Uterus (tissue), 4 donors: Measurements from ENCODE around the gene SLC6A18. TPM values are rescaled to one million over a fixed set of nuclear protein-coding genes. Genes with fewer than 3 reads are reported as not detected.

Experiments used
- DNase-seq, 2 donors: peaks; one replicate each; pipeline ENCODE4 v3.0.0-alpha.2; 2019 to 2020
- H3K27ac ChIP-seq, 2 donors: fragments of 200-600 bp; sonication (generic); 1 replicate in 1 of 2; 2 replicates in 1 of 2; pipeline ENCODE4 v1.5.1; 2016 to 2018
- H3K27me3 ChIP-seq, 2 donors: fragments of 200-600 bp; sonication (generic); one replicate each; pipeline ENCODE4 v1.5.1; 2018 to 2019; ENCODE audit warnings: control low read depth in 1 of 2
- H3K36me3 ChIP-seq, 2 donors: fragments of 200-600 bp; sonication (generic); one replicate each; pipeline ENCODE4 v1.5.1; 2019; ENCODE audit warnings: control low read depth in 1 of 2
- H3K4me1 ChIP-seq, 2 donors: fragments of 200-600 bp; sonication (generic); one replicate each; pipeline ENCODE4 v1.5.1; 2018 to 2019; ENCODE audit warnings: control low read depth in 1 of 2
- H3K4me3 ChIP-seq, 2 donors: fragments of 200-600 bp; sonication (generic); 1 replicate in 1 of 2; 2 replicates in 1 of 2; pipeline ENCODE4 v1.5.1; 2018 to 2019; ENCODE audit warnings: mild to moderate bottlenecking in 1 of 2
- H3K9me3 ChIP-seq, 2 donors: fragments of 200-600 bp; sonication (generic); one replicate each; pipeline ENCODE4 v1.5.1; 2019; ENCODE audit warnings: control low read depth in 1 of 2
- CTCF ChIP-seq, 4 experiments: fragments of 200-600 bp in 2 of 4; fragments of 450-650 bp in 2 of 4; sonication (generic) in 2 of 4; IDR thresholded peaks; one replicate each; pipeline ENCODE4 v1.5.1; 2016 to 2019; ENCODE audit warnings: antibody characterized with exemption in 4 of 4, mild to moderate bottlenecking in 2 of 4, moderate library complexity in 1 of 4
- POLR2A ChIP-seq, 2 donors: fragments of 450-650 bp; IDR thresholded peaks; one replicate each; pipeline ENCODE4 v1.6.1; 2016; ENCODE audit warnings: antibody characterized with exemption in 2 of 2, mild to moderate bottlenecking in 1 of 2, moderate library complexity in 1 of 2
- intact Hi-C: fragments of 100-400 bp; cut with DNase I; formaldehyde crosslinking; loops from one replicate; pipeline ENCODE4 v1.15.1; 2023; ENCODE audit warnings: low total_unique reads
- total RNA-seq, 4 donors: library from RNA; depleted of rRNA in 3 of 4; stranded (reverse); fragments of >200 nt in 3 of 4; gene quantifications; one replicate each; pipeline versions ENCODE4 v1.1.0 to v1.2.4, GENCODE V29; 2014 to 2023
- donor health status: DM: yes; HTN: yes; CAD: no.

The SLC6A18 gene
- total RNA-seq, 4 donors from 2014 or later: not detected

GRCh38 chr5:1204693-1205242 is 20.4 kb upstream of the SLC6A18 start:
- Histone ChIP-seq H3K9me3 (no peaks in the 10 kb centered on the region), H3K36me3 (no peaks in the 10 kb centered on the region), H3K4me3 (no peak overlapping the region), H3K27ac (no peak overlapping the region), H3K27me3 (no peaks in the 10 kb centered on the region), H3K4me1 (no peaks in the 10 kb centered on the region)
- TF ChIP-seq CTCF (IDR thresholded peaks at IDR 0.05): peak in 1 of 4 experiments; percentile 4
- no peak for TF ChIP-seq POLR2A (IDR thresholded peaks at IDR 0.05)
- no peak for DNase-seq
- intact Hi-C loops: no loop called here

DNA sequence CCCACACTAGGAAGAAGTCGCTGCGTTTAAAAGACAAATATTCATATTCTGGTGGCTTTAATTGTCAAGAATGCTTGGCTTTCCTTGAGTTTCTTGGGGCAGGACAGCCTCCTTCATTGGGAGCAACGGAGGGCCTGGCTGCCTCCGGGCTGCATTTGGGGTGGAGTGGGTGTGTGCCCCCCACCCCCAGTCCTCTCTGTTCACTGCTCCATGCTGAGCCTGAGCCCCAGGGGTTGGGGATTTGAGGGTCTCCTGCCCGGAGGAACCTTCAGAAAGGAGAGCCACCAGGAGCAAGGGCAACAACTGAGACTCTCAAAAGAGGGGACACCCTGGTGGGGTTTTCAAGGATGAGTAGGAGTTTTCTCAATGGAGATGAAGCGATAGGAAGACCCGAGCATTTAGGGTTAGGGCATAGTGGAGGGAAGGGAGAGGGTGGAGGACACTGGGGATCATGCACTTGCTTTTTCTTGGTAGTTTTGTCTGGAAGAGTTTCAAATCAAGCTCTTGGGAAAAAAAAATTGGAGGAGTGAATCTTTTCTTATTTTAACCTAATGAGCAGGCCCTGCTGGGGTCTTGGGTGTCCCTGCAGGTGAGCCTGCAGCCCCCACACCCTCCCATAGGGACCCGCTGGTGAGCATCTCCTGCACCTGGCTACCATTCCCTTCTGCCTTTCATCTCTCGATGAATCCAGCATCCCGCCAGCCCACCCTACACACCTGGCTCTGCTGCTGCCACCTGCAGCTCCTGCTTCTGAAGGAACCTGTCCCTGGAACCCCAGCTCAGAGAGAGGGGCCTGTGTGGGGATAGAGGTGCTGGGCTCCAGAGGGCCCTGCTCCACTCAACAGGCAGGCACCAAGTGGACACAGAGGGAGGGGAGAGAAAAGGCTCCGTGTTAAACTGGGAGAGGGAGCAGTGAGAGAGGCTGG is 19.7 kb upstream of the SLC6A18 start:
- no peak for DNase-seq
- TF ChIP-seq POLR2A (IDR thresholded peaks at IDR 0.05) (no peak), CTCF (IDR thresholded peaks at IDR 0.05) (no peak)
- H3K4me3 ChIP-seq: no peak overlapping the region
- no peak overlapping the region for H3K27ac ChIP-seq
- H3K27me3 ChIP-seq: no peaks in the 10 kb centered on the region
- intact Hi-C loops: no loop called here
- H3K4me1 ChIP-seq: no peaks in the 10 kb centered on the region
- H3K9me3 ChIP-seq: no peaks in the 10 kb centered on the region
- H3K36me3 ChIP-seq: no peaks in the 10 kb centered on the region

DNA sequence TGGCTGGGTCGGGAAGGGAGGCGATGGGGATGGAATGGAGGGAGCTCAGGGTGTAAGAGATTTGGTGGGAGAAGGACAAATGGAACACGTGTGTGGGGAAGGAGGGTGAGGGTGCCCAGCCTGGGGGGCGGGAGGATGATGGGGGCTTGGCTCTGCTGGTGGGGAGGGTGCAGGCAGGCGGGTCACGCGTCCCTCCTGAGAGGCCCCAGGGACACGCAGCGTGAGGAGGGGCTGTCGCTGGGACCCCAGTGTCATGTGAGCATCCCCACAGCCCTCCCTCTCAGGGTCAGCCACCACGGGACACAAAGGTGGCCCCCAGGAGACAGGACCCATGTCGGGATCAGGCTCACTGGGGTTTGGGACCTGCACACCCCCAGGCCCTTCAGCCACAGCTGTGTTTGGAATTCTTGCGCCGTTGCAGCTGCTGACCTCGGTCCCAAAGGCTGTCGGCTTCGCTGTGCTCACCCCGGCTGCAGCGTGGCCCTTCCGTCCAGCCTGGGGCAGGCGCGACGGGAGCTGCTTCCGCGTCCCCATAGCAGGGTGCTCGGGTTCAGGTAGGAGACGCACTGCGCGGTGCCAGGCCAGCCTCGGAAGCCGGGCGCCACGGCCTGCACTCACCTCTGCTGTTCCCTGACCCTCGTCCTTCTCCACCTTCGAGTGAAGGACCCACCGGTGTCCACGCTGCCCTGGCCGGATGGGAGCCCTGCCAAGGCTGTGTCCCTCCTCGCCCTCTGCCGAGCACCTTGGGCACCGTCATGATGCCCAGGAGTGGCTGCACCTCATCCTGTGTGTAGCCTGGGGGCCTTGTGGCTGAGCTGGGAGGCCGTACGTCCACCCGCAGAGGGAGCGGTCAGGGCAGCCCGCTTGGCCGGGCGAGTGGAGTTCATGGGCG is 18.4 kb upstream of the SLC6A18 start:
- DNase-seq: no peak
- no peak overlapping the region for H3K4me3 ChIP-seq
- intact Hi-C loops: no loop called here
- H3K27ac ChIP-seq: no peak overlapping the region
- H3K27me3 ChIP-seq: no peaks in the 10 kb centered on the region
- no peaks in the 10 kb centered on the region for H3K9me3 ChIP-seq
- no peaks in the 10 kb centered on the region for H3K36me3 ChIP-seq
- no peak for TF ChIP-seq POLR2A (IDR thresholded peaks at IDR 0.05)
- TF ChIP-seq CTCF (IDR thresholded peaks at IDR 0.05): no peak
- no peaks in the 10 kb centered on the region for H3K4me1 ChIP-seq

DNA sequence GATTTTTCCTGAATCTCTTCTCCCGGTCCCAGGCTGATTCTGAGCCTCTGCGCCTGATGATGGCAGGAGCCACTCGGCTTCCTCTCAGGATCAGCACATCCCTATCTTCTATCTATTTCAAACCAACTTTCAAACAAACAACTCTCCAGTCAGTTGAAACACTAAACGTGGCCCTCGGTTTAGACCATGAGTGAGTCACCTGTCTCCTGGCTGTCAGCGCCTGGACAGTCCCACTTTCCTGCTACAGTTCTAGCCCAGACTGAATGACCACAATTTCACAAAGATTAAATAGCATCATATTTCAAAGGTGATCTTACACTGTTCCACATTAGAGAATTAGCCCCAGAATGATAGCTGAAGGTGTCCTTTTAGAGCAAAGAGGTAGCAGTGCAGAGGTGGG is 17.6 kb upstream of the SLC6A18 start:
- no peak for DNase-seq
- intact Hi-C loops: no loop called here
- no peak overlapping the region for H3K4me3 ChIP-seq
- TF ChIP-seq POLR2A (IDR thresholded peaks at IDR 0.05) (no peak), CTCF (IDR thresholded peaks at IDR 0.05) (no peak)
- no peaks in the 10 kb centered on the region for H3K4me1 ChIP-seq
- H3K36me3 ChIP-seq: no peaks in the 10 kb centered on the region
- H3K27me3 ChIP-seq: no peaks in the 10 kb centered on the region
- H3K27ac ChIP-seq: no peak overlapping the region
- H3K9me3 ChIP-seq: no peaks in the 10 kb centered on the region
